ENCODE data around the gene GOLGA6D.
"Not testable (repeated sequence)": the region's sequence is repeated elsewhere in the genome, so short reads cannot be mapped to it uniquely, and the experiment has no call there.

The GOLGA6D gene

GRCh38 chr15:75282572-75282971 is at the start of gene GOLGA6D:
GOLGA6D (plus strand) TSS chr15:75282835; CDS start chr15:75282876, 41 bp downstream.
- ATAC-seq, result not testable (repeated sequence)

- no peak for TF ChIP-seq OSR1 (CRISPR knock-in tag; IDR thresholded peaks at IDR 0.05)
- TF ChIP-seq POU6F1 (CRISPR knock-in tag; IDR thresholded peaks at IDR 0.05; ENCODE audit: borderline replicate concordance, low read depth), result no peak
- no peak for TF ChIP-seq TSHZ2 (CRISPR knock-in tag; IDR thresholded peaks at IDR 0.05)
- no peak for TF ChIP-seq CSRNP3 (CRISPR knock-in tag; IDR thresholded peaks at IDR 0.05)
- ATAC-seq, result no peak
These were observed 49.0 kb upstream of the GOLGA6D start for GRCh38 chr15:75233504-75234190.

- no peak for TF ChIP-seq POU6F1 (CRISPR knock-in tag; IDR thresholded peaks at IDR 0.05; ENCODE audit: borderline replicate concordance, low read depth)
- no peak for TF ChIP-seq ESRRG (CRISPR knock-in tag; IDR thresholded peaks at IDR 0.05)
- no peak for TF ChIP-seq PPARA (CRISPR knock-in tag; IDR thresholded peaks at IDR 0.05; ENCODE audit: borderline replicate concordance)
- no peak for TF ChIP-seq PATZ1 (CRISPR knock-in tag; IDR thresholded peaks at IDR 0.05; ENCODE audit: borderline replicate concordance)
- no peak for ATAC-seq
These were observed 48.3 kb upstream of the GOLGA6D start for GRCh38 chr15:75234191-75234810.

GRCh38 chr15:75235051-75235673 is 47.5 kb upstream of the GOLGA6D start:
- no peak for ATAC-seq
- TF ChIP-seq TOX (CRISPR knock-in tag; IDR thresholded peaks at IDR 0.05; ENCODE audit: borderline replicate concordance) (no peak), OSR1 (CRISPR knock-in tag; IDR thresholded peaks at IDR 0.05) (no peak), BACH2 (CRISPR knock-in tag; IDR thresholded peaks at IDR 0.05; ENCODE audit: borderline replicate concordance) (no peak), ZFP3 (CRISPR knock-in tag; IDR thresholded peaks at IDR 0.05) (no peak), TCF4 (CRISPR knock-in tag; IDR thresholded peaks at IDR 0.05; ENCODE audit: borderline replicate concordance) (no peak)
